ENCODE data around the gene FANCC. TPM values are rescaled to one million over a fixed set of nuclear protein-coding genes. Genes with fewer than 3 reads are reported as not detected.

The FANCC gene
- total and polyA plus RNA-seq, 2 of the 13 experiments (the other 11 are each of a cell fraction or from before 2014, with no cell fraction given) = 7.4 to 8.6 TPM

DNA sequence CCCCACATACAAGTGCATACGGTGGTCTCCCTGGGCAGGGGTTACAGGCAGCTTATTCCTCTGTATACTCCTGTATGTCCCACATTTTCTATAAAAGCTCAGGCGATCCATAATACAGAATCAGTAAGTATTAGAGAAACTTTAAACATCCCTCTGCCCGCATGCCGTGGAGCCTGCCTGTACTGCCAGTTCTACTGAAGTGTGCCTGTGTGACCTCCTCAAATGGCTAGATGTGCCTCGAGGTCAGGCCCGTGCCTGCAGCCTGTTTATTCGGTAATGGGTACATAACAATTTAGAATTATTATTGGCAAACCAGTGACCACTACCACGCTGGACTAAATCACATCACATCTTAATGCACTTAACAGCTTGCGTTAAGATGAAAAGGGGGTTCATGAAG is 190.8 kb downstream of the FANCC start (continued):
- TF ChIP-seq, protein P1, sequence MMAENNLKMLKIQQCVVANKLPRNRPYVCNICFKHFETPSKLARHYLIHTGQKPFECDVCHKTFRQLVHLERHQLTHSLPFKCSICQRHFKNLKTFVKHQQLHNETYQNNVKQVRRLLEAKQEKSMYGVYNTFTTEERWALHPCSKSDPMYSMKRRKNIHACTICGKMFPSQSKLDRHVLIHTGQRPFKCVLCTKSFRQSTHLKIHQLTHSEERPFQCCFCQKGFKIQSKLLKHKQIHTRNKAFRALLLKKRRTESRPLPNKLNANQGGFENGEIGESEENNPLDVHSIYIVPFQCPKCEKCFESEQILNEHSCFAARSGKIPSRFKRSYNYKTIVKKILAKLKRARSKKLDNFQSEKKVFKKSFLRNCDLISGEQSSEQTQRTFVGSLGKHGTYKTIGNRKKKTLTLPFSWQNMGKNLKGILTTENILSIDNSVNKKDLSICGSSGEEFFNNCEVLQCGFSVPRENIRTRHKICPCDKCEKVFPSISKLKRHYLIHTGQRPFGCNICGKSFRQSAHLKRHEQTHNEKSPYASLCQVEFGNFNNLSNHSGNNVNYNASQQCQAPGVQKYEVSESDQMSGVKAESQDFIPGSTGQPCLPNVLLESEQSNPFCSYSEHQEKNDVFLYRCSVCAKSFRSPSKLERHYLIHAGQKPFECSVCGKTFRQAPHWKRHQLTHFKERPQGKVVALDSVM (CRISPR knock-in tag; IDR thresholded peaks at IDR 0.05) = no peak

DNA sequence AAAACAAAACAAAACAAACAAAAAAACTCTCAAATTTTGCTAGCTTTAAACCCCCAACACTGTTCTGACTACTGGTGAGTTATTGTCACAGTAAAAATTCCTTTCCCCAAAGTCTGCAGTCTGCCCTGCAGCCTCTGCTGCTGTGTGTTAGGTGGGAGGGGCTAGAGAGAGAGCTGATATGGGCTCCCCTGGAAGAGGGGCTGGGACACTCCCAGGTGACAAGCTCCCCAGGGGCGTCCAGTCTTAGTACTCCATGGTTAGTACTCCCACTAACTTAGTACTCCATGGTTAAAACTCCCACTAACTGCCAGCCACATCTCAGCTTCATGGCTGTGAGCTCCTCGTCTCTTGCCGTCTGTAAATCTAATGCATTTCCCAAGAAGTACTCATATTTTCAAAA is 191.9 kb downstream of the FANCC start:
- Histone ChIP-seq H3K36me3 (replicated peaks in 1 of 2; ENCODE audit: control insufficient read depth in 1 of 2, insufficient read depth in 2 of 2, low read length in 2 of 2) (no peaks in the 10 kb centered on the region; a peak in 1 of 5 replicates), H3K9me3 (ENCODE audit: low read length) (no peaks in the 10 kb centered on the region), H2AFZ (ENCODE audit: low read length) (no peak overlapping the region), H3K79me2 (ENCODE audit: insufficient read depth, low read length) (no peaks in the 10 kb centered on the region), H3K27me3 (ENCODE audit: control insufficient read depth in 1 of 2, insufficient read depth in 2 of 2, low read length in 2 of 2) (no peaks in the 10 kb centered on the region), H3K4me3 (replicated peaks in 1 of 3; ENCODE audit: insufficient read depth in 1 of 3, low read depth in 2 of 3, low read length in 3 of 3) (no peak overlapping the region), H3K4me1 (ENCODE audit: insufficient read depth, low read length) (peaks cover 15% of the 10 kb centered on the region), H3K27ac (ENCODE audit: extremely low read length, insufficient read depth, low read length) (no peak overlapping the region), H3K9ac (ENCODE audit: insufficient read depth, low read depth, low read length) (no peak overlapping the region), H4K20me1 (ENCODE audit: insufficient read depth, low read length) (no peaks in the 10 kb centered on the region), H3K4me2 (ENCODE audit: low read depth, low read length) (no peak overlapping the region)
- ATAC-seq (no peak), DNase-seq (ENCODE audit: low spot score) (no peak), FAIRE-seq (no peak)
- BruUV-seq (replicated peaks) = no TSS peak
- in situ Hi-C loops (cut with HindIII; ENCODE audit: extremely low pct_ligation_motif_present, low pct_unique_long_range_greater_than_20kb) (no loop called here), intact Hi-C loops (cut with micrococcal nuclease; ENCODE audit: unreplicated experiment) (no loop called here)
- 95% methylated on average over 3 of the region's 3 CpGs for WGBS (ENCODE audit: low lambda C conversion rate)
- TF ChIP-seq RBFOX2 (IDR thresholded peaks at IDR 0.05; ENCODE audit: low read depth, low read length) = no peak
- no peak for TF ChIP-seq KLF12 (CRISPR knock-in tag; IDR thresholded peaks at IDR 0.05; ENCODE audit: borderline replicate concordance)
- TF ChIP-seq ZNF777 (CRISPR knock-in tag; IDR thresholded peaks at IDR 0.05) = no peak
- TF ChIP-seq TAF1 (CRISPR knock-in tag; IDR thresholded peaks at IDR 0.05) = no peak
- TF ChIP-seq SIX1 (CRISPR knock-in tag; IDR thresholded peaks at IDR 0.05; ENCODE audit: borderline replicate concordance) = no peak
- no peak for TF ChIP-seq ZNF557 (CRISPR knock-in tag; IDR thresholded peaks at IDR 0.05)
- TF ChIP-seq AGO1 (IDR thresholded peaks at IDR 0.05; ENCODE audit: low read depth, low read length, poor library complexity, severe bottlenecking) = no peak
- no peak for TF ChIP-seq ZNF496 (CRISPR knock-in tag; IDR thresholded peaks at IDR 0.05; ENCODE audit: insufficient replicate concordance)
- no peak for TF ChIP-seq BORCS8-MEF2B (CRISPR knock-in tag; IDR thresholded peaks at IDR 0.05)
- no peak for TF ChIP-seq ELF4 (CRISPR knock-in tag; IDR thresholded peaks at IDR 0.05; ENCODE audit: borderline replicate concordance)
- TF ChIP-seq, protein P2, sequence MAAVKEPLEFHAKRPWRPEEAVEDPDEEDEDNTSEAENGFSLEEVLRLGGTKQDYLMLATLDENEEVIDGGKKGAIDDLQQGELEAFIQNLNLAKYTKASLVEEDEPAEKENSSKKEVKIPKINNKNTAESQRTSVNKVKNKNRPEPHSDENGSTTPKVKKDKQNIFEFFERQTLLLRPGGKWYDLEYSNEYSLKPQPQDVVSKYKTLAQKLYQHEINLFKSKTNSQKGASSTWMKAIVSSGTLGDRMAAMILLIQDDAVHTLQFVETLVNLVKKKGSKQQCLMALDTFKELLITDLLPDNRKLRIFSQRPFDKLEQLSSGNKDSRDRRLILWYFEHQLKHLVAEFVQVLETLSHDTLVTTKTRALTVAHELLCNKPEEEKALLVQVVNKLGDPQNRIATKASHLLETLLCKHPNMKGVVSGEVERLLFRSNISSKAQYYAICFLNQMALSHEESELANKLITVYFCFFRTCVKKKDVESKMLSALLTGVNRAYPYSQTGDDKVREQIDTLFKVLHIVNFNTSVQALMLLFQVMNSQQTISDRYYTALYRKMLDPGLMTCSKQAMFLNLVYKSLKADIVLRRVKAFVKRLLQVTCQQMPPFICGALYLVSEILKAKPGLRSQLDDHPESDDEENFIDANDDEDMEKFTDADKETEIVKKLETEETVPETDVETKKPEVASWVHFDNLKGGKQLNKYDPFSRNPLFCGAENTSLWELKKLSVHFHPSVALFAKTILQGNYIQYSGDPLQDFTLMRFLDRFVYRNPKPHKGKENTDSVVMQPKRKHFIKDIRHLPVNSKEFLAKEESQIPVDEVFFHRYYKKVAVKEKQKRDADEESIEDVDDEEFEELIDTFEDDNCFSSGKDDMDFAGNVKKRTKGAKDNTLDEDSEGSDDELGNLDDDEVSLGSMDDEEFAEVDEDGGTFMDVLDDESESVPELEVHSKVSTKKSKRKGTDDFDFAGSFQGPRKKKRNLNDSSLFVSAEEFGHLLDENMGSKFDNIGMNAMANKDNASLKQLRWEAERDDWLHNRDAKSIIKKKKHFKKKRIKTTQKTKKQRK (IDR thresholded peaks at IDR 0.05; ENCODE audit: low read length) = no peak
- TF ChIP-seq, protein P3, sequence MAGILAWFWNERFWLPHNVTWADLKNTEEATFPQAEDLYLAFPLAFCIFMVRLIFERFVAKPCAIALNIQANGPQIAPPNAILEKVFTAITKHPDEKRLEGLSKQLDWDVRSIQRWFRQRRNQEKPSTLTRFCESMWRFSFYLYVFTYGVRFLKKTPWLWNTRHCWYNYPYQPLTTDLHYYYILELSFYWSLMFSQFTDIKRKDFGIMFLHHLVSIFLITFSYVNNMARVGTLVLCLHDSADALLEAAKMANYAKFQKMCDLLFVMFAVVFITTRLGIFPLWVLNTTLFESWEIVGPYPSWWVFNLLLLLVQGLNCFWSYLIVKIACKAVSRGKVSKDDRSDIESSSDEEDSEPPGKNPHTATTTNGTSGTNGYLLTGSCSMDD (CRISPR knock-in tag; IDR thresholded peaks at IDR 0.05) = no peak
- POLR2A ChIA-PET = no interaction called here
- CTCF ChIA-PET (ENCODE audit: low intra/inter-chr PET ratio, low total read pairs) = no interaction called here
